Right forelimb (tissue), 1 donor: ENCODE measurements around the gene PYROXD2.
A peak's percentile ranks its signal among the peaks of the same experiment; 100 is the strongest.
"Not testable (repeated sequence)": the region's sequence is repeated elsewhere in the genome, so short reads cannot be mapped to it uniquely, and the experiment has no call there.

Experiments used
- DNase-seq: peaks from one replicate; pipeline ENCODE4 v3.0.0-alpha.2; 2018

PYROXD2 gene

GRCh38 chr10:98388101-98388655 is 26.8 kb downstream of the PYROXD2 start:
- no peak for DNase-seq

DNA sequence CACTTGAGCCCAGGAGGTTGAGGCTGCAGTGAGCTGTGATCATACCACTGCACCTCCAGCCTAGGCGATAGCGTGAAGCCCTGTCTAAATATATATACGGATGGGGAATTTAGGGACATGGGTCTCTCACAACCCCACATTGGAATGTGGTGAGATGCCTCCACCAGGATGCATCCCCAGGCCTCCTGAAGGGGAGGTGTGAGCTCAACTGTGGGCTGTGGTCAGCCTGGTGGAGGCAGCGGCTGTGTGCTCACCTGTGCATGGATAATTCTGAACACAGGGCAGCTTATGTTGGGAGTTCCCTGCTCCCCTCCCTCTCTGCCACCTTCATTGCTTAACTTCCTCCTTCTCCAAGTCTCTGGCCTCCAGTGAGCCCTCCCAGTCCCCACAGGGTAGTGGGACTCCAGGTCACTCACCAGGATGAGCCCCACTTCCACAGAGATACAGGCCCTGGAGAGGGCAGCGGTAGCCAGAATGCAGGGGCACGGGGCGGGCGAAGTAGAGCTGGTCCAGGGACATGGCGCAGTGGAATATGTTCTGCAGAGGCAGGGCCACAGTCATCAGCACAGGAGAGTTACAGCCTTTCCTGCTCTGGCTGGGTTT is 30.4 kb downstream of the PYROXD2 start:
- DNase-seq: no peak

- DNase-seq: no peak
These were observed 31.1 kb downstream of the PYROXD2 start for GRCh38 chr10:98383869-98384268.

GRCh38 chr10:98383134-98383667 is 31.8 kb downstream of the PYROXD2 start:
- DNase-seq: not testable (repeated sequence)

GRCh38 chr10:98382691-98383101 is 32.3 kb downstream of the PYROXD2 start:
- no peak for DNase-seq

GRCh38 chr10:98380493-98381339 is 34.3 kb downstream of the PYROXD2 start:
- DNase-seq: no peak

- DNase-seq: no peak
These were observed 36.3 kb downstream of the PYROXD2 start for GRCh38 chr10:98378722-98379121.

DNA sequence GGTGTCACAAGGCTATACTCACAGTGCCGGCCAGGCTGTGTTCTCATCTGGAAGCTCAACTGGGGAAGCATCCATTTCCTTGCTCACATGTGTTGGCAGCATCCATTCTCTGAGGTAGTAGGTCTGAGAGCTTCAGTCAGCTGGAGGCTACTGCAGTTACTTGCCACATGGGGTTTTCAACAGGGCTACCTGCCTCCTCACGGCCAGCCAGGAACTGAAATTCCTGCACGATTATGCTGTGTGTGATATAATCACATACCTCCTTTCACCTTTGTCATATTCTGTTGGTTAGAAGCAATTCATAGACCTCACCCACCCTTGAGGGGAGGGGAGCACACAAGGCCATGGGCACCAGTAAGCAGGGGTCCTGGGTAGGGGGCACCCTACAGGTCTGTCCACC is 37.4 kb downstream of the PYROXD2 start:
- DNase-seq: no peak

DNA sequence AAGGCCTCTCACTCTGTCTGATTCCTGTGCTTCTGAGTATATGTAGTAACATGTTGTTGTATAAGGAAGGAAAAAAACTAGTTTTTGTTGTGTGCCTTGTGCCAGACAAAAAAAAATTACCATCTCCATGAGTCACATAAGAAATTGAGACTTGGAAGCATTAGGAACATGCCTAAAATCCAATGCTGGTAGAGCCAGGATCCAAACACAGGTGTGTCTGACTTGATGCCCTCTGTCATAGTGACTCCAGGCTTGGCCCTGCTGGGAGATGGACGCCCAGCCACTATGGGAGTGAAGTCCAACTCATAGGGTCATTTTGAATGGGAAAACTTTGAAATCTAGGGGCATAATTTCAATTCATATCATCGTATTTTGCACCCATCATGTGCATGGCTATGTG is 38.0 kb downstream of the PYROXD2 start:
- DNase-seq: no peak

- DNase-seq: no peak
These were observed 38.5 kb downstream of the PYROXD2 start for GRCh38 chr10:98376485-98376884.

- no peak for DNase-seq
These were observed 40.6 kb downstream of the PYROXD2 start for GRCh38 chr10:98374217-98374985.

DNA sequence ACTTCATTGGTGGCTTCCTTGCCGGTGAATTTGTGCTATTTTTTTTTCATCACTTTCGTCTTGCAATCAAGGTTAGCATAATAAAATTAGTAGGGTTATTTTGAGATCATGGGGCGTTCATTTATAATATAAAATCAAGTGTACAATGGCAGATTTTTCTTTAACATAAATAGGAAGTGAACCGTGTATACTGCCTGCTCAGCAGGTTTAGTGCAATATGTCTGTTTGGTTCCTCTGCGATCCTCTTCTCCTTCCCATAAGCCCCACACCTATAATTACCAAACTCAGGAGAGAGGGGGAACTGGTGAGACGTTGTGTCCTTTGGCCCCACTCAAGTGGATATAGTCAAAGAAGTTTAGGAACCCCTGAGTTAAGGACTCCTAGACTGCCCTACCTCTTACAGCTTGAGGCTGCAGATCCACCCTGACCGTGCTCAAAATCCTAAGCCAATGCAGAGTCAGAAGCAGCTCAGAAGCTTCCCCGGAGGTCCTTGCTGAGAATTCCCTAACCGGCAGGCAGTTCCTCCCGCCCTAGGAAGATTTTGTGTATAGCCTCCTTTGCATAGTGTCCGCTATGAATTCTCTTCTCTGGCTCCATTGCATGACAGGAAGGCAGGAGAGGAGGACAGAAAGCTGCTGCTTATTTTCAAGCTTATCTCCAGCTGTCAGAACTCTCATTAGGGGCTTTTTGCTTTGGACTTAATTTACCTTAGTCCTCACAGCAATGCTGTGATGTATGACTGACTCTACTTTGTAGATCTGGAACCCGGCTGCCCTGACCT is 41.5 kb downstream of the PYROXD2 start:
- no peak for DNase-seq

DNA sequence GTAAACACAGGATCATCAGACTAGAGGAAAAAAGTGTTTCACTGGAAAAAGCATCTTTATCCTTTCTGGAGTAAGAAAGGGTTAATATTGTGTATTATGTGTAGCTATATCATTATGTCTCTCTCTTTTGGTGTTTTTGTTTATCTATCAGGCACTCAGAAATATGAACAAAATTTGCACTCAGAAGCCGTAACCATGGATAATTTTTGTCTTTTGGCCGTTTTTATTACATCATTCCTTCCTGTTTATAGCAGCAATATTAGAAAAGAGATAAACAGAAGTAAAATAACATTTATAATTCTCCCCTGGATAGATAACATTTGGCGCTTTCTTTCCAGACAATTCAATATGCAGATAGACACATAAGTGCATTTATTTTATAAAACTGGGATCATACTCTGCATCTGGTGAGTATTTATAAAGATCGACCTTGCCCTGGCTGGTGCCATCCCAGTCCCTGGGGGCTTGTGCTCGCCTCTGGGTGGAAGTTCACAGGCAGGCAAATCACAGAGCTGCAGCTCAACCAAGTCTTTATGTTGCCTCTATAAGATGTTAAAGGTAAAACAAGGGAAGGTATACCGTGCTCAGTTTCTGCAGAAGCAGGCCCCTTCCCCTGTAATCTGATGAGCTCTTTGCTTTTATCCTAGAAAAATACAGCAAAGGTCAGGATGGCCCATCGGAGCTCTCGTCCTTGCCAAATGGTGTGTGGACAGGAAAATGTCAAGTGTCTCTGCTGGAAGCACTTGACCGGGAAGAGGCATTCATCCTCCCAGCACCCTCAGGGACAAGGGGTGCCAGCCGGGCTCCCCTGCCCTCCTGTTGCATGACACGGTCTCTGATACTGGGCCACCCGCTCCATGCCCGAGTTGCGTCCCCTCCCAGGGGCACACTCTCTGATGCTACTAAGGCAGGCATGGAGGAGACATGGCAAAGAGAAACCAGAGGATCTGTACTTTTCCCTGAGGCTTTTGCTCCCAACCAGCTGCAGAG is 43.9 kb downstream of the PYROXD2 start:
- no peak for DNase-seq

DNA sequence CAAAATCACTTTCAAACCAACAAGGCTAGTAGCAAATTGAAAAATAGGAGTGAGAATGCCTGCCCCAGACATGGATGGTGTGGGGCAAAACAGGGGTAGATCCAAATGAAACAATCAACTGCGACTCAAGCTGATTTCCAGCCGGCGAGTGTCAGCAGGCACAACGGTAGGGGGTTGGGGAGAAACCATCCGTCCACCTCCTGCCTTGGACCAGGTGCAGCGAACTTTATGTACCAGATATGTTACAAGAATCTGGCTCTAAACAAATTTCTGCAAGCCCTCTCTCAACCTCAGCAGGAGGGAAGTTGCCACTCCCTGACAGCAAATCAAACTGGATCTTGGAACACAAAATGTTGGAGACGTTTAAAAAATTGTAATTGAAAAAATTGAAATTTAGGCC is 45.2 kb downstream of the PYROXD2 start:
- DNase-seq: no peak

DNA sequence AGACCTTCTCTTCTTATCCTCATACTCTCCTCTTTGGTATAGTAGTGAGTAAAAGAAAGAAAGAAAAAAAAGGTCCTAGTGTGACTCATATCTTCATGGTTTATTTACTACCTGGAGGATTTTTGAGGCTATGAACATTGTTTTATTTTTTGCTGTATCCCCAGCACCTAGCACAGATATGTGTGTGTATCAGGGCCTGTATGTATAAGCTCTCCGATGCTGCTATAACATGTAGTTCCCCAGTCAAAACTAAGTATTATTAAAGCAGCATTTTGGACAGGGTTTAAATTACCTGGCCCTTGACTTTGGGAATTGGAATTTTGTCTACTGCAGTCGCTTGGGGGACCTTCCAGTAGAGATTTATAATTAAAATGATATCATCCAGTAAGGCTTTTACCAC is 46.3 kb downstream of the PYROXD2 start:
- no peak for DNase-seq

DNA sequence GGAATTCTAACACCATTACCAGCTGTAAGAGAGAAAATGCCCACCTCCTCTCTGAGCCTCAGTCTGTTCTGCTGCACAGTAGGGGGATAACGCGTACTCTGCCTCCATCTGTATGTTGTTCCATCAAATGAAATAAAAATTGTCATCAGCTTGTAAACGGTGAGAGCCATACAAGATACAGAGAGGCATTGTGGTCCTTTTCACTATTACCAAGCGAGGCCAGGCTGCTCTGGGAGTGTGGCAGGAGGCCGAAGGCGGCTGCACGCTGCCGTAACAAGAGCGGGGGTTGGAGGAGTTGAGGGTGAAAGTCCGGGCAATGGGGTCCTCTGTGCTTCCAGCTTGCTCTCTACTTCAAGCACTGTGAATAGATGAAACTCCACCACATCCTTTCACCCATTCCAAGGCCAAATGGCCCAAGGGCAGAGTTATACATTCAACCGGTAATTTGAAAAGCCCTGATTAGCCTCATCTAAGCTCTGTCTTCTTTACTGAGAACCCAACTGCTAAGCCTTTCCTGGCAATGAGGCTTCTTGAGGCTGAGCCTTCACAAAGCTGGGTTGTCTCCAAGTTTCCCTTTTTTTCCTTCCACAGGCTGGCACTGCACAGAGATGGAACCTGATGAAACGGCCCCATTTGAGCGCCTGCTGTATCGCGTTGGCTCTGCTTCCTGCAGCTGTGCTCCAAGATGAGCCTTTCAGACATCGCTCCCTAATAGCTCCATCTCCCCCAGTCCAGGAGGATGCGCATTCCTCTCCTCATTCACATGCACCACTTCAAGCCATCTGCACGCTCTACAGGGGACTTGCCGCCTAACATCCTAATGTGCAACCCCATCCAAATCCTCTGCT is 47.2 kb downstream of the PYROXD2 start:
- no peak for DNase-seq

- no peak for DNase-seq
These were observed 48.9 kb downstream of the PYROXD2 start for GRCh38 chr10:98366062-98366530.

GRCh38 chr10:98365406-98366061 is 49.4 kb downstream of the PYROXD2 start:
- no peak for DNase-seq

DNA sequence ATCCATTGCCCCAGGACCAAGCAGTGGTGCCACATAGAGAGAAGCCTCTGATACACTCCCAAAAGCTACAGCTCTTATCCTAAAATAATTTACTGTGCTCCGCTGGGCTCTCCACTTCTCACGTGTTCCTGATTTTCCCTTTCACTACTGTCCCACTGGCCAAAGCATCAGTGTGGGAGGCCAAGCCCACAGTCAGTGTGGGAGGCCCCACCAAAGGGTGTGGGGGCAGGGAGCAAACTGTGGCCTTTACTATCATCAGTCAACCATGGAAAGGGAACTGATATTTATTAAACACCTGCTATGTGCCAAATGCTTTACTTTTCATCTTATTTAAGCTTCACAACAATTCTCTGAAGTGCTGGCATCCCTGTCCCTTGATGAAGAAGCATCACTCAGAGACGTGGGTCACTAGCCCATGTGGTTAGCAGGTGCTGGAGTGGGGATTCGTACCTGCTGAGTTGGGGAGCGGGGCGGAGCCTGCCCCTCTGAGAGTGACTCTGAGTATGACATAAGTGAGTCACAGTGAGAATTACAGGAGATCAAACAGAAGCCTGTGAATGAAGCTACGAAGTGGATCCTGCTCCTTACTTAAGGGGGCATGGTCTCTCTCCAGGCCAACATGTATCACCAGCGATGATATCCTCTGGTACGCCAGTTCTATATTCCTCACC is 50.4 kb downstream of the PYROXD2 start:
- peak; percentile 17 for DNase-seq
